Fibroblast of lung (primary cell): Measurements from ENCODE around the gene CD164L2.

Experiments used
- CTCF ChIP-seq, 2 donors: IDR thresholded peaks in 1 of 2; conservative IDR thresholded peaks in 1 of 2; 1 replicate in 1 of 2; 2 replicates in 1 of 2; pipeline ENCODE4 v1.5.1; 2011 to 2012; ENCODE audit warnings: low read length in 2 of 2, control low read depth in 1 of 2, inconsistent platforms in 1 of 2, low read depth in 1 of 2, mild to moderate bottlenecking in 1 of 2
- EZH2 ChIP-seq: IDR thresholded peaks from 2 replicates; pipeline ENCODE4 v1.5.1; 2012; ENCODE audit warnings: low read length, control low read depth, mild to moderate bottlenecking; ENCODE audit errors: missing control alignments

- no peak for TF ChIP-seq CTCF (conservative IDR thresholded peaks at IDR 0.05 in 1 of 2, IDR thresholded peaks at IDR 0.05 in 1 of 2; ENCODE audit: low read depth in 1 of 2, low read length in 2 of 2)
- no peak for TF ChIP-seq EZH2
These were observed 14.0 kb upstream of the CD164L2 start for GRCh38 chr1:27397110-27397509.
